GM12878 (cell line): ENCODE measurements around the gene OTUD3.

ENCODE experiments used
- CREB1 ChIP-seq: IDR thresholded peaks from 2 replicates; pipeline ENCODE4 v1.6.1; 2012; ENCODE audit warnings: low read depth, mild to moderate bottlenecking, inconsistent platforms
- POLR2A ChIP-seq: IDR thresholded peaks from 2 replicates; pipeline ENCODE4 v1.6.1; 2011; ENCODE audit warnings: low read depth, mild to moderate bottlenecking, low read length
- POLR2AphosphoS5 ChIP-seq: IDR thresholded peaks from 2 replicates; pipeline ENCODE4 v1.6.1; 2011; ENCODE audit warnings: mild to moderate bottlenecking, low read length, inconsistent platforms
- SP1 ChIP-seq: IDR thresholded peaks from one replicate; pipeline ENCODE4 v1.6.1; 2011; ENCODE audit warnings: low read depth, low read length
- TAF1 ChIP-seq: IDR thresholded peaks from 2 replicates; pipeline ENCODE4 v1.6.1; 2011; ENCODE audit warnings: mild to moderate bottlenecking, low read depth, low read length, borderline replicate concordance
- TARDBP ChIP-seq: IDR thresholded peaks from 2 replicates; pipeline ENCODE4 v1.6.1; 2016; ENCODE audit warnings: borderline replicate concordance
- TF ChIP-seq, protein P1 (sequence below), 3 experiments: IDR thresholded peaks in 2 of 3; conservative IDR thresholded peaks in 1 of 3; 2 replicates each; pipeline ENCODE4 v1.5.1; 2011; ENCODE audit warnings: low read depth in 3 of 3, low read length in 3 of 3, mild to moderate bottlenecking in 3 of 3, control low read depth in 2 of 3, moderate library complexity in 2 of 3, inconsistent platforms in 1 of 3, mixed read lengths in 1 of 3; ENCODE audit not compliant: control insufficient read depth in 2 of 3, insufficient read depth in 1 of 3; ENCODE audit errors: extremely low read depth in 1 of 3

DNA sequence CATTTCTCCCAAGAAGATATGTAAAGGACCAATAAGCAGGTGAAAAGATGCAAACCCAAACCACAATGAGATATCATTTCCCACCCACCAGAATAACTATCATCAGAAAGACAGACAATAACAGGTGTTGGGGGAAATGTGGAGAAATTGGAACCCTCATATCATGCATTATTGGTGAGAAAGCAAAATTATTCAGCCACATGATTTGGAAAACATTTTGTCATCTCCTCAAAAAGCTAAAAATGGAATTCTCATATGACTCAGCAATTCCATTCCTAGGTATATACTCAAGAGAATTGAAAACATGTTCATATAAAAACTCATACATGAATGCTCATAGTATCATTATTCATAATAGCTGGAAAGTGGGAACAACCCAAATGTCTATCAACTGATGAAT is 42.0 kb upstream of the OTUD3 start:
- TF ChIP-seq, protein P1, sequence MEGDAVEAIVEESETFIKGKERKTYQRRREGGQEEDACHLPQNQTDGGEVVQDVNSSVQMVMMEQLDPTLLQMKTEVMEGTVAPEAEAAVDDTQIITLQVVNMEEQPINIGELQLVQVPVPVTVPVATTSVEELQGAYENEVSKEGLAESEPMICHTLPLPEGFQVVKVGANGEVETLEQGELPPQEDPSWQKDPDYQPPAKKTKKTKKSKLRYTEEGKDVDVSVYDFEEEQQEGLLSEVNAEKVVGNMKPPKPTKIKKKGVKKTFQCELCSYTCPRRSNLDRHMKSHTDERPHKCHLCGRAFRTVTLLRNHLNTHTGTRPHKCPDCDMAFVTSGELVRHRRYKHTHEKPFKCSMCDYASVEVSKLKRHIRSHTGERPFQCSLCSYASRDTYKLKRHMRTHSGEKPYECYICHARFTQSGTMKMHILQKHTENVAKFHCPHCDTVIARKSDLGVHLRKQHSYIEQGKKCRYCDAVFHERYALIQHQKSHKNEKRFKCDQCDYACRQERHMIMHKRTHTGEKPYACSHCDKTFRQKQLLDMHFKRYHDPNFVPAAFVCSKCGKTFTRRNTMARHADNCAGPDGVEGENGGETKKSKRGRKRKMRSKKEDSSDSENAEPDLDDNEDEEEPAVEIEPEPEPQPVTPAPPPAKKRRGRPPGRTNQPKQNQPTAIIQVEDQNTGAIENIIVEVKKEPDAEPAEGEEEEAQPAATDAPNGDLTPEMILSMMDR (IDR thresholded peaks at IDR 0.05 in 2 of 3, conservative IDR thresholded peaks at IDR 0.05 in 1 of 3; ENCODE audit: control insufficient read depth in 2 of 3, extremely low read depth in 1 of 3, insufficient read depth in 1 of 3, low read depth in 3 of 3, low read length in 3 of 3), result no peak
- TF ChIP-seq SP1 (no peak), CREB1 (no peak), POLR2A (no peak), TARDBP (no peak), POLR2AphosphoS5 (no peak), TAF1 (no peak)
